MV-4-11 (cell line): ENCODE results near the gene RCHY1.
A peak's percentile ranks its signal among the peaks of the same experiment; 100 is the strongest.
"Not testable (repeated sequence)": the region's sequence is repeated elsewhere in the genome, so short reads cannot be mapped to it uniquely, and the experiment has no call there.

ENCODE experiments used
- DNase-seq: peaks from one replicate; lab custom pipeline; 2025; lab: John Stamatoyannopoulos, UW

RCHY1 gene

DNA sequence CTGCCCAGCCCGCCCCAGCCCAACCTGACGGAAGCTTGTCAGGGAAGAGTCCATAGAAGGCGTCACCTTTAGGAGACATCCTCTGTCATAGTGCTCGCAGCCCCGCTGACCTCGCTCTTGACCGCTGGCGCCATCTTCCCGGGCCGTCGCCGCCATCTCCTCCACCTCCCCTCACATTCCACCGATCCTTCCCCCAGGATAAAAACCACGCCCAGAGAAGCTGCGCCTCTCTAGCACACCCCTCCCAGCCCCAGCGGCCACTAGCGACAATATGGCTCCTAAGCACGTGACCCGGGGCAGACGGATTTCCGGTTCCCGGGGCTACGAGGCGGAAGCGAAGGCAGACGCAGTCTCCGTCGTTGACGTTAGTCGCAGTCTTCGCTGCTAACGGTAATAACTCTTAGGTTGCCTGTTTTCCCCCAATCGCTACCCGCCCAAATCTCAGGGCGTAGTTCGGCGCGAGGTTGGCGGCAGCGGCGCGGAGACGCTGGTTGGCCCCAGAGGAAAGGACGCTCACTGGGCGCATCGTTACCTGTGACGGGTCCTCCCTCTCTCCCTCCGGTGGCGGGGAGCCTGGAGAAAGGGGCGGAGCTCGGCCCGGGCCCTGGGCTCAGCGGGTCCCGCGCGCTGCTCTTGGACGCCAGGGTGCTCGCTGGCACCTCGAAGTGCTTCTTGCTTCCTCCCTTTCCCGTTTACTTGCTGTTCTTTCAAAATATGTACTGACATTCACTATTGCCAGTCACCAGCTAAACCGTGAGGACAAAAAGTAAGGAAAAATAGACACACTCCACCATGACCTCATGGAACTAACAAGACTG, at the start of gene RCHY1, which contains the start of gene THAP6:
RCHY1 (minus strand) TSS at position 273 of the 818 bp plus-strand sequence; CDS start at position 156, 117 bp downstream.
THAP6 (plus strand) TSS at position 343 of the 818 bp plus-strand sequence. CDS start 980 bp downstream, outside the sequence.
- DNase-seq, result peak; percentile 94

DNA sequence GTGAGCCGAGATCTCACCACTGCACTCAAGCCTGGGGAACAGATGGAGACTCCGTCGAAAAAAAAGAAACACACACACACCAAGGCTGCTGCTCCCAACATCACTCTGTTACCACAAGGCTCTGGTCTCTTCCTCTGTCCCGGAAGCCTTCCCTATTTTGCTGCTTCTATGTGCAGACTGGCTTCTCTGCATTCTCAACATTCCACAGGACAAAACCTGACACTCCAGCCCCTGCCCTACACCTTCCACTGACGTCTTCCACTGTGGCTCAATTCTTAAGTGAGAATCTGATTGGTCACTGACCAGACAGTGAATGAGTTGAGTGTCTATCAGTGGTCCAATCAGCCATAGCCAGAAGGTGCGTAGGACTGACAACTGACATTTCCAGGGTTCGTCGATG, 47.6 kb upstream of the RCHY1 start:
- DNase-seq, result no peak

DNA sequence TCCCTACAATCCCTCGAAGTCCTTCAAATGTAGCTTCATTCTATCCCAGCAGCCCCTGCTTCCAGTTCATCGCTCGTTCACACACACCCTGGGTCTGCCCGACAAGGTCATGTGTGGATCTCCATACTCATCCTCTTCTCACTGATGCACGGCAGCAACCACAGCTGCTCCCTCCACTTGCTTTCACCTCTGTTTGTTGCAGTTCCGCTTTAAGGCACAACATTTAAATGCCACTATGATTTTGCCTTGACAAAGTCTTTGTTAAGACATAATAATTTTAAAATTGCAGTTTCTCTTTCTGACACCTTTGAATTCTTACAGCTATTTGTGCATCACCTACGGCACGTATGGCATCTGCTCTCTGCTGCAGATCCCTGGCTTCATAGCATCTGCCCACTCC, 43.5 kb upstream of the RCHY1 start:
- DNase-seq, result no peak

DNA sequence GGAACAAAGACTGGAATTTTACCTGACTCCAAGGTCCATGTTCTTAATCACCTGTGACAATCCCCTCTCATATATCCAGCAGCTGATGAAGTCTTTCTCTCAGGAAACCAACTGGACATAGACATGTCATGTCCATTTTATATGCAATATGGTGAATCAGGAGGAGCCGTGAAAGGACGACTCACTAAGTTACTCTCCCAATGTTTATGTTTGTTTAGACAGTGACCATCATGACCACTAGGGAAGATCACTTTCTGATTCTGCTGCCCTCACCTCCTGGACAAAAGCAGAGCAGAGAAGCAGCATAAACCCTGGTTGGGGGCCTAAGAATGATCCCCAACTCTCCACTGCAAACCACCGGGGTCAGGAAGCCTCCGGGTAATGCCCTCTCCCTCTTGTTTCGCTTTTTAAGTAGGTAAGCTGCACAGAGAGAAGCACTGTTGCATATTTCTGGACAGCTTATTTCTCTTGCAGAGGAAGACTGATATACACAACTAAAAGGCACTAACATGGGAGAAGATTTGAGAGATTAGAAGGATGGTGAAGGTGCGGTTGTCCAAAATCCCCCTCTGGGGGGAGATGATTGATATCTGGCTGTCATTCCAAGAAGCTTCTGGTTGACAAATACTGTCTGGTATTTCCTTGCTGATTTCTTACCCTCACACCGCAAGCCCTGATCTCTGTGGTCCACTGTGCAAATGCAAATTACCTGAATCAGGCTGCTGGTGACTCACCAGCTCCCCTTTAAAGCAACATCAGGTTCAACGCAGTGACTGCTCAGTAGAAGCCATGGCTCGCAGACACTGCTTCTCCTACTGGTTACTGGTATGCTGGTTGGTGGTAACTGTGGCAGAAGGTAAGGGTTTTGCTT, 41.3 kb upstream of the RCHY1 start, which contains the start of gene ODAPH:
ODAPH (plus strand) TSS at position 773 of the 871 bp plus-strand sequence; CDS start at position 790, 17 bp downstream.
- DNase-seq, result peak; percentile 2

DNA sequence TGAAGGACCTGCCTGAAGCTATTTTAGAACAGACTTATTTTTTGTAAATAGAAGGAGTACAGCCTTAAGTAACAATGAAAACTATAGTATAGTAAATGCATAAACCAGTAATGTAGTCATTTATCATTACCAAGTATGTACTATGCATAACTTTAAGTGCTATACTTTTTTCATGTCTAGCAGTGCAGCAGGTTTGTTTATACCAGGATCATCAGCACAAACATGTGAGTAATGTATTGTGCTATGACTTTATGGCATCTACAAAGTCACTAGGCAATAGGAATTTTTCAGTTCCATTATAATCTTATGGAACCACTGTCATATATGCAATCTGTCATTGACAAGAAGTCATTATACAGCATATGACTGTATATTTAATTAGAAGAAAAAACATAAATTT, 38.2 kb upstream of the RCHY1 start:
- no peak for DNase-seq

DNA sequence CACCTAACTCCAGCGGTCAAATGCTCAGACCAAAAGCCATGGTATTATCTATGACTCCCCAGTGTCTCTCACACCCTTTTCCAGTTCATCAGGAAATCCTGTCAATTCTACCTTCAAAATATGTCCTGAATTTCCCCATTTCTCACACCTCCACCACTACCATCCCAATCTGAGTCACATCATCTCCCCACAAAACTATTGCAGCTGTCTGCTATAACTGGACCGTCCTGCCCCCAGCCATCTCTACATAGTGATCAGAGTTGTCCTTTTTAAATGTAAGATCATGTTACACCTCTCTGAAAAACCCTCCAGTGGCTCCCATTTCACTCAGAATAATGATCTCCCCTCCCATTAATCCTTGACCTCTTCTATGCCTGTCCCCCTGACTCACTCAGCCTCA, 34.8 kb upstream of the RCHY1 start:
- DNase-seq, result no peak

DNA sequence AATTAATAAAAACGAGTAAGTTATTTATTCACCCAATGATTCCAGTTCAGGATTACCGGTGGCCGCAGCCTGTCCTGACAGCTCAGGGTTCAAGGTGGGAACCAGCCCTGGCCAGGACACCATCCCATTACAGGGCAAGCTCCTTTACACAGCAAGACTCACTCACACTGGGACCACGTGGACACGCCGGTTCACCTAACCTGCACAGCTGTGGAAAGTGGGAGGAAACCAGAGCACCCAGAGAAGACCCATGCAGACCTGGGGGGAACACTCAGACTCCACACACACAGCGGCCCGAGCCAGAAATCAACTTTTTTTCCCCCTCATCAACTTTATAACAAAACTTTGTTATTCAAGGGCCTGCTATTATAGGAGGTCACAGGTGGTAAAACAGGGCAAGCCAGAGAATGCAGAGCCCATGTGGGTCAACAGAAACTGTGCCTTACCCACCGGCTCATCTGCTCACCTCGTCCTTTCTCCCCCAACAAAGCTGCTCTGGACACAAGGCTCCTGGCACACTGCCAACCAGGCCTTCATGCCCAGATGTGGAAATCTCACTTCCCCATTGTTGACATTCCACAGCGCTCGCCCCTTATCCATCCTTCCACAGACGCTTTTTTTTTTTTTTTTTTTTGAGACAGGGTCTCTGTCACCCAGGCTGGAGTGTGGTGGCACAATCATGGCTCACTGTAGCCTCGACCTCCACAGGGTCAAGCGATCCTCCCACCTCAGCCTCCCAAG, 33.6 kb upstream of the RCHY1 start:
- DNase-seq, result peak; percentile 78

DNA sequence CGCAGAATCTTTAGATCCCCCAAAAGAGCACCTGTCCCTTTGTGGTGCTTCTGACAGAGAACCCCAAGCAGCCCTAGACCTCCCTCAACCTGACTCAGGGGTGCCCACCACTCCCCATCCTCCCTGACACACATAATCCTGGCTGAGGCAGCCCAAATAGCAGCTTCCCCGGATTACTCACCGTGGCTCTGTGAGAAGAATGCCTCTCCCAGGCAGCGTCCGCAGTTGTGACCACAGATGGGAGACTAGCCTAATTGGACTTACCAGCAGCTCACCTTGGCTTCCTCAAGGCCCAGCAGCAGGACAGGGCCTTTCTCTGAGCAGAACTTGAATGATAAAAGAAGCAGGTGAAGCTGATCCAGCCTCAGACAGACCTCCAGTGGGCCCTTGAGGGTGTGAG, 31.3 kb upstream of the RCHY1 start:
- no peak for DNase-seq

DNA sequence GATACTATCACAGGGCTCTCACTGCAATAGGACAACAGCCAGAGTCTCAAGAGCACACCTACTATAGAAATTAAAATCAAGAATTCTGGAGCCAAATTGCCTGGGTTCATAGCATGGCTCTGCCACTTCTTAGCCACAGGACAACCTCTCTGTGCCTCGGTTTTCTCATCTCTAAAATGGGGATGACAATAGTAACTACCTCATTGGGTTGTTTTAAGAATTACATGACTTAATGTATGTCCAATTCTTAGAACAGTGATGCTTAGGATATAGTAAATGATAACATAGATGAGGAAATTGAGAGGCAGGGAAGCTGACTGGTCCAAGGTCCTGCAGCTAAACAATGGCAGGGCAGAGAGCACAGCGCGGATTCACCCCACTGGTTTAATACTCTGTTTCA, 30.7 kb upstream of the RCHY1 start:
- DNase-seq, result no peak

DNA sequence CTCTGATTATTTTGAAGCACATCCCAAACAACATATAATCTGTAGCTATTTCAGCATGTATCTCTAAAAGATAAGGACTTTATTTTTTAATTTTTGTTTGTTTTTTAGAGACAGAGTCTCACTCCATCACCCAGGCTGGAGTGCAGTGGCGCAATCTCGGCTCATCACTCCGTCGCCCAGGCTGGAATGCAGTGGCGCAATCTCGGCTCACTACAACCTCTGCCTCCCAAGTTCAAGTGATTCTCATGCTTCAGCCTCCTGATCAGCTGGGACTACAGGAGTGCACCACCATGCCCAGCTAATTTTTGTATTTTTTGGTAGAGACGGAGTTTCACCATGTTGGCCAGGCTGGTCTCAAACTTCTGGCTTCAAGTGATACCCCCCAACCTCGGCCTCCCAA, 30.0 kb upstream of the RCHY1 start:
- not testable (repeated sequence) for DNase-seq

DNA sequence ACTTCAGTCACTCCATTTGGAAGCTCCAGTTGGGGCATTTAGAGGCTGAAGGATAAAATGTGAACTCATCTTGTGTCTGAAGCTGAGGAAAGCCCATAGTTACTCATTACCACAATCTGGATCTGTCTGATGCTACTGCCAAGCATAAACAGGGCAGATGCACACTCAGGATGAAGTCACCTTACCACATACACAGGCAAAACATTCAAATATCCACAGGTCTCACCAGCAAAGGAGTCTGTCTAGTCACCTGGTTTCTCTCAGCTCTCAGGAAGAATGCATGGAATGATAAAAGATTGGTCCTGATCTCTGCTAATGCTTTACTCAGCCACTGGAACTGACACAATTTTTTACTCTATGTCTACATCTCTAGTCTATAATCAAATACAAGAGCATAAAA, 28.6 kb upstream of the RCHY1 start:
- DNase-seq, result no peak

DNA sequence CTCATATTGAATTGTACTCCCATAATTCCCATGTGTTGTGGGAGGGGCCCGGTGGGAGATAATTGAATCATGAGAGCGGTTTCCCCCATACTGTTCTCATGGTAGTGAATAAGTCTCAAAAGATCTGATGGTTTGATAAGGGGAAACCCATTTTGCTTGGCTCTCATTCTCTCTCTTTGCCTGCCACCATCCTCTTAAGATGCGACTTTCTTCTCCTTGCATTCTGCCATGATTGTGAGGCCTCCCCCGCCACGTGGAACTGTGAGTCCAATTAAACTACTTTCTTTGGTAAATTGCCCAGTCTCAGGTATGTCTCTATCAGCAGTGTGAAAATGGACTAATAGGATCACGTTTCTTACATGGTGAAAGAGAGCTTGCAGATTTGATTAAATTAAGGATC, 23.1 kb upstream of the RCHY1 start:
- not testable (repeated sequence) for DNase-seq

DNA sequence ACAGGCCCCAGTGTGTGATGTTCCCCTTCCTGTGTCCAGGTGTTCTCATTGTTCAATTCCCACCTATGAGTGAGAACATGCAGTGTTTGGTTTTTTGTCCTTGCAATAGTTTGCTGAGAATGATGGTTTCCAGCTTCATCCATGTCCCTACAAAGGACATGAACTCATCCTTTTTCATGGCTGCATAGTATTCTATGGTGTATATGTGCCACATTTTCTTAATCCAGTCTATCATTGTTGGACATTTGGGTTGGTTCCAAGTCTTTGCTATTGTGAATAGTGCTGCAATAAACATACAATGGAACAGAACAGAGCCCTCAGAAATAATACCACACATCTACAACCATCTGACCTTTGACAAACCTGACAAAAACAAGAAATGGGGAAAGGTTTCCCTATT, 19.7 kb upstream of the RCHY1 start:
- DNase-seq, result not testable (repeated sequence)

DNA sequence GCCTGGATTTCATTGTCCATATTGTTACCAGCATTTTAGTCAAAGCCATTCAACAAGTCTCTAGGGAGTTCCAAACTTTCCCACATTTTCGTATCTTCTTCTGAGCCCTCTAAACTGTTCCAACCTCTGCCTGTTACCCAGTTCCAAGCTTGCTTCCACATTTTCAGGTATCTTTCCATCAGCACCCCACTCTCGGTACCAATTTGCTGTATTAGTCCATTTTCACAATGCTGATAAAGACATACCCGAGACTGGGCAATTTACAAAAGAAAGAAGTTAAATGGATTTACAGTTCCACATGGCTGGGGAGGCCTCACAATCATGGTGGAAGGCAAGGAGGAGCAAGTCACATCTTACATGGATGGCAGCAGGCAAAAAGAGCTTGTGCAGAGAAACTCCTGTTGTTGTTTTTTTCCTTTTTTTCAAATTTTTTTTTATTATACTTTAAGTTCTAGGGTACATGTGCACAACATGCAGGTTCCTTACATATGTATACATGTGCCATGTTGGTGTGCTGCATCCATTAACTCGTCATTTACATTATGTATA, 19.2 kb upstream of the RCHY1 start:
- DNase-seq, result not testable (repeated sequence)

DNA sequence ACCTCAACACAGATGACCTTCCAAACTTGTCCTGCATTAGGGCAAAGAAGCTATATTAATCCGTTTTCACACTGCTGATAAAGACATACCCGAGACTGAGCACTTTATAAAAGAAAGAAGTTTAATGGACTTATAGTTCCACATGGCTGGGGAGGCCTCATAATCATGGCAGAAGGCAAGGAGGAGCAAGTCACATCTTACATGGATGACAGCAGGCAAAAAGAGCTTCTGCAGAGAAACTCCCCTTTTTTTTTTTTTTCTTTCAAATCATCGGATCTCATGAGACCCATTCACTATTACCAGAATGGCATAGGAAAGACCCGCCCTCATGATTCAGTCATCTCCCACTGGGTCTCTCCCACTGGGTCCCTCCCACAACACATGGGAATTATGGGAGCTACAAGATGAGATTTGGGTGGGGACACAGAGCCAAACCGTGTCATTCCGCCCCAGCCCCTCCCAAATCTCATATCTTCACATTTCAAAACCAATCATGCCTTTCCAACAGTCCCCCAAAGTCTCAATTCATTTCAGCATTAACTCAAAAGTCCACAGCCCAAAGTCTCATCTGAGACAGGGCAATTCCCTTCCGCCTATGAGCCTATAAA, 17.4 kb upstream of the RCHY1 start:
- not testable (repeated sequence) for DNase-seq

DNA sequence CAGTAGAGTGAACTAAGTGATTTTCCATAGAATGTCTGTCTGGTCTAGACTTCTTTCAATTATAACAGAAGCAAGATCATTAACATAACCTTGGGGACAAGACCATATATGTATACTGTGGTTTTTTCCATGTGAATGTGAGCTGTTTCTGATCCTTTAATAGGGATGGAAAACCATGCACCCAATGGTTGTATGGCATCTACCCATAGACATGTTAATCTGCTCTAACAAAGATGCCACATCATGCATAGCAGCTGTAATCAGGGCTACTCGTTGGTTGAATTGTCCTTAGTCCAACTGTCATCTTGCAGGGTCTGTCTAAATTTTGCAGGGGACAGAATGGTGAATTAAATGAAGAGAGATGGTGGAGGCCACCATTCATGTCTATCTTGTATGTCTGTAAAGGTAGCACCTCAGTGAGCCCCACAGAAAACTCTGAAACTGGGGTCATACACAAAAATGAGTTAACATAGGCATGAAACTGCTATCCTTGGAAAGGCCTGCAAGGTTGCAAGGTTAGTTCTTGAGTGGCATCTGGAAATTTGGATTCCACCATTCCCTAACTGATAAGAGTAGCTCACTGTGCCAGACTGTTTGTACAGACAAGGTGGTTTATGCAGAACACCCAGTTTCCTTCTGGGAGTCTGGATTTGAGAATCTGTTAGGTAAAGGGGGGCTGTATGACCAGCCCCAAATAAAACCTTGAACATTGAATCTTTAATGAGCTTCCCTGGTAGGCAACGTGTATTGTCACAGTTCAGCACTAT, 16.5 kb upstream of the RCHY1 start:
- no peak for DNase-seq

DNA sequence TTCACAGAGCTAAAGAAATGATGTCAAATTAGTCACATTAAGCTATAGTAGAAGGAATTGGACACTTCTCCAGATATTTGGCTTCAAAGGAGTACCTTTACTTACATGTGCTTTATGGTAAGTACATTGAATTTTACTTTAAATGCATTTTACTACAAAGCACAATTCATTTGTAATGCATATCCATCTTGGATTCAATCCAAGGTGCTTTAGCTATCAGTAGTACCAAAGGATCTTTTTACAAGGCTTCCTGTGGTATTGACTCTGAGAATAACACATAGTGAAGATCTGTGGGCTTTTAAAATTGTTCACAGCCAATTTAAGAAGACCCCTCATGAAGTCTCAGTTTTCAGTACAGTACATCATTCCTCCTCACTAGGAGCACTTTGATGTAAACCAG, 13.3 kb upstream of the RCHY1 start:
- no peak for DNase-seq

DNA sequence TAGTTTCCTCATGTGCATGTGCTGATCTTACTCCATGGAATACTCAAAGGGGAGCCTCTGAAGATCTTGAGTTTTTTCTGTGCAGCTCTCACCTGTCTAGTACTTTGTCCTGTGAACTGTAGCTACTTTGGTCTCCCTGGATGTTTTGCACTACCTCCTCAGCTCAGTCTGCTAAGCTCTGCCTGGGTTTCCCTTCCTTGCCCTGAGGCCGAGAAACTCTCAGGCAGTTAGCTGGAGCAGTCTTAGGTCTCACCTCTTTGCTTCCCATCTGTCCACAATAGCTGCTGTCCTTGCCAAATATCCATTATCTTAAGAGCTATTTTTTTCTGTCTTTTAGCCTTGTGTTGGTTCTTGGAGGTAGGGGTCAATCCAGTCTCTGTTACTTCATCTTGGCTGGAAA, 11.7 kb upstream of the RCHY1 start:
- no peak for DNase-seq

DNA sequence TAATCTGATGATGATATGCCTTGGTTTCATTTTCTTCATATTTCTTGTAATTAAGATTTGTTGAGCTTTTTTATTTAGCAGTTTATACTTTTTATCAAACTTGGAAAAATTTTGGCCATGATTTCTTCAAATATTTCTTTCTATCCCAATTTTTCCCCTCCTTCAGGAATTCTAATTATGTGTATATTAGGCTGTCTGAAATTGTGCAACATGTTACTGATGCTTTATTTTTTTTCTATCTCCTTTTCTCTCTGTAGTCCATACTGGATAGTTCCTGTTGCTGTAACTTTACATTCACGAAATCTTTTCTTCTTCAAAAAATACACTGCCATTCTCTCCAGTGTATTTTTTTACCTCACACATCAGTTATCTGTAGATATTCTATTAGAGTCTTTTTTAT, 10.9 kb upstream of the RCHY1 start:
- no peak for DNase-seq

DNA sequence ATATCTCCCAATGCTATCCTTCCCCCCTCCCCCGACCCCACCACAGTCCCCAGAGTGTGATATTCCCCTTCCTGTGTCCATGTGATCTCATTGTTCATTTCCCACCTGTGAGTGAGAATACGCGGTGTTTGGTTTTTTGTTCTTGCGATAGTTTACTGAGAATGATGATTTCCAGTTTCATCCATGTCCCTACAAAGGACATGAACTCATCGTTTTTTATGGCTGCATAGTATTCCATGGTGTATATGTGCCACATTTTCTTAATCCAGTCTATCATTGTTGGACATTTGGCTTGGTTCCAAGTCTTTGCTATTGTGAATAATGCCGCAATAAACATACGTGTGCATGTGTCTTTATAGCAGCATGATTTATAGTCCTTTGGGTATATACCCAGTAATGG, 5.2 kb upstream of the RCHY1 start:
- not testable (repeated sequence) for DNase-seq

DNA sequence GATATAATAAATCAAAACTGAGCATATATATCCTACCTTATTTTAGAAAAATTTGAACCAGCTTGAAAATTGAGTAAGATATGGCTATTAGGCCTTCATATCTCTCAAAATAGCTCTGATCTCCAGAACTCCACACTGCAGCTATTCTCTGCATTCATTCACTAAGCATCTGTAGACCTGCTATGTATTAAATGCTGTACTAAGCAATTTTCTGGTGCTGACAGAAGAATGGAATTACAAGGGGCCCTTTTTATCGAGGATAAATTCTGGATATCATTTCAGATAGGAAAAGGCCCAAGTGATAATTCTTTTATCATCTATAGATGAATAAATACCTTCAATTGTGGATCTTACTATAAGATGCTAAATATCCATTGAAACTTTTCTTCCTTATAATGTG, 1.9 kb upstream of the RCHY1 start:
- no peak for DNase-seq
